Measurements from ENCODE around the gene SPOCK2.
A peak's percentile ranks its signal among the peaks of the same experiment; 100 is the strongest.
"Not testable (repeated sequence)": the region's sequence is repeated elsewhere in the genome, so short reads cannot be mapped to it uniquely, and the experiment has no call there.

The SPOCK2 gene

GRCh38 chr10:72087969-72088888 lies at the start of gene SPOCK2:
SPOCK2 (minus strand) TSS chr10:72088551; CDS start chr10:72088328, 223 bp downstream.
- DNase-seq: no peak

DNA sequence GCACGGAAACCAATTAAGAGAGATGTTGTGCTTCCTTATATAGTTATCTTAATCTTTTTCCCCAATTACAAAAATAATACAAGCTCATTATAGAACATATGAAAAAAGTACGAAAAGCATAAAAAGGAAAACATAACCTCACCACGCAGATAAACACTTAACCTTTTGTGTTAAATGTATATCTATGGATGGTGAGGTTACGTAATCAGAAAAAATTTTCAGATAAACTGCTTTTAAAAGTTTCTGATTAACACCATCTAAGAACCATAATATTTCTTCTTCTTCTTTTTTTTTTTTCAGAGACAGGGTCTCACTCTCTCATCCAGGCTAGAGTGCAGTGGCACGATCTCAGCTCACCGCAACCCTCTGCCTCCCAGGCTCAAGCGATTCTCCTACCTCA lies 49.2 kb upstream of the SPOCK2 start:
- no peak for DNase-seq

DNA sequence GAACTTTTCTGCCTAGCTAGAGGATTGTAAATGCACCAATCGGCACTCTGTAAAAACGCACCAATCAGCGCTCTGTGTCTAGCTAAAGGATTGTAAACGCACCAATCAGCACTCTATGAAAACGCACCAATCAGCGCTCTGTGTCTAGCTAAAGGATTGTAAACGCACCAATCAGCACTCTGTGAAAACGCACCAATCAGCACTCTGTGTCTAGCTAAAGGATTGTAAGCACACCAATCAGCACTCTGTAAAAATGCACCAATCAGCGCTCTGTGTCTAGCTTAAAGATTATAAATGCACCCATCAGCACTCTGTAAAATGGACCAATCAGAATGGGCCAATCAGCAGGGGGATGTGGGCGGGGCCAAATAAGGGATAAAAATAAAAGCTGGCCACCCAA lies 47.9 kb upstream of the SPOCK2 start:
- DNase-seq: not testable (repeated sequence)

DNA sequence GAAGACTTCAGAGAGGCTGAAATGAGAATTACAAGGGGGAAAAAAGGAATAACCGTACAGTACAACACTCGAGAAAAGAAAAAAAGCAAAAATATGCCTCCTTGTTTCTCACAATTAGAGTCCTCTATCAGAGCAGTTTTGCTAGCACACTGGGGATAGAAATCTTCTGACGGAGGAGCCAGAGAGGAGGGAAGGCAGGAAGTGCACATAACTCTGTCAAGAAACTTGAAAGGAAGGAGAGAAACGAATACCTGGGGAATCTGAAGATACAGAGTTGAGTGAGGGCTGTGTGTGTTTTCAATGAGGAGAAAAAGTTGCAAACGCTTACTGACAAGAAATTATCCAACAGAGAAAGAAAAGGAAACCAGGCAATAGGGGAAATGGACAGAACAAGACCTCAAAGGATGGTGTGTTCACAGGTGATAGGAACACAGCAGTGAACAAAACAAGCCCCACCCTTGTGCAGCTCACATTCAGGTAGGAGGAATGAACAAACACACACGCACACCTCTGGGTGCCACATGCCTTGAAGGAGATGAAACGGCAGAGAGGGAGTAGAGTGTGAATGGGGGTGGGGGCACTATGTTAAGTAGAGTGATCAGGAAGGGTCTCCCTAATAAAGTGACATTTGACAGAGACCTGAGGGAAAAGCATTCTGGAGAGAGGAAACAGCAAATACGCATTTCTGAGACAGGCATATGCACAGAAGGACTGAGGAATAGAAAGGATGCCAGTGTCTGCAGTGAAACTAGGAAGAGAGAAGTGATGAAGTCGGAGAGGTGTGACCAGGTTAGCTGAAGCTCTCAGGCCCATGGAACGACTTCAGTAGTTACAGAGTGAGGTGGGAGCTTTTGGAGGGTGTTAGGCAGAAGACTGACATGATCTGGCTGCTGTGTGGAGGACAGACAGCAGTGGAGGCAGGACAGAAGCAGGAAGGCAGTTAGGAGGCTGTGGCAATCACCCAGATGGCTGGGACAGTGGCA lies 46.7 kb upstream of the SPOCK2 start:
- no peak for DNase-seq

DNA sequence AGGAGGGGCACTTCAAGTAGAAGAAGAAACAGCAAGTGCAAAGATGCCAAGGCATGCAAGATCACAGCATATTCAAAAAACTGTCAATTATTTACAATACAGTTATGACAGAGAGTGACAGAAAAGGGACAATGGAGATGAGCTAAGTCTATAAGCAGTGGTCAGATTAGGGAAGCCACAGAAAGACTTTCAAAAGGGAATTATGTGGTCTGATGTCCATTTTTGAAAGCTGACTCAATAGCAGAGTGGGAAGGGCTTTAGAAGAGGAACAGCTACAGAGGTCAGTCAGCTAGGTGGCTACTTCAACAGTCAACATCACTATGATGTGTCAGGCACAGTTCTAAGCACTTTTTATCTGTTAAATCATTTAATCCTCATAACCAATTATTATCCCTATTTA lies 45.2 kb upstream of the SPOCK2 start:
- DNase-seq: peak; percentile 86

GRCh38 chr10:72132854-72133253 lies 44.5 kb upstream of the SPOCK2 start:
- no peak for DNase-seq

DNA sequence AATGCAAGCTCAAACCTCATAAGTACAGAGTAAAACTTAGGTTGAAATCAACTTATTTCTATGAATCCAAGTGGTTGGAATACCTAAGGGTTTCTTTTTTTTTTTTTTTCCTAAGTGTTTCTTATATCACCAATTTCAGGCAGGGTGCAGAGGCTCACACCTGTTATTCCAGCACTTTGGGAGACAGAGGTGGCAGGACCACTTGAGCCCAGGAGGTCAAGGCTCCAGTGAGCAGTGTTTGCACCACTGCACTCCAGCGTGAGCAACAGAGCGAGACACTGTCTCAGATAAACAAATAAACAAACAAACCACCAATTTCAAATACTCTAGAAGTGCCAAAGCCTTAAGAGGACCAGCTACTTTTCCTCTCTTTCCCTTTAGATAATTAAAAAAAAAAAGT lies 39.2 kb upstream of the SPOCK2 start:
- DNase-seq: no peak

GRCh38 chr10:72126872-72127232 lies 38.5 kb upstream of the SPOCK2 start:
- DNase-seq: no peak

GRCh38 chr10:72126184-72126871 lies 38.0 kb upstream of the SPOCK2 start:
- DNase-seq: peak; percentile 74

GRCh38 chr10:72124989-72125388 lies 36.6 kb upstream of the SPOCK2 start:
- no peak for DNase-seq

DNA sequence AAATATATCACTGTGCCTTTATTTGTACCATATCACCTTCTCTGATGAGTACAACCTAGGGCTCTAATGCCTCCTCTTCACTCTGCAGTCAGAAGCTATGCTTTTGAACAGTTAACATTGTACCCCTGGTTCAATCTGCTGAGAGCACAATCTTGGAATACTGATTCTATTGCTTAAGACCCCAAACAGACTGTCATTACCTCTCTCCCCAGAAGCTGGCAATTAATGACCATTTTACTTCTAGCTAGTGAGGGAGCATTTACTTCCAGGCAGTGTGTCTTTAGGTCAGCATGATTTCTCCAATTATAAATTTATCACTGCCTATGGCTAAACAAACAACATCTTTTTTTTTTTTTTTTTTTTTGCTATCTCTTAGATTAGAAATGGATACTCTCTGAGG lies 36.0 kb upstream of the SPOCK2 start:
- DNase-seq: no peak

DNA sequence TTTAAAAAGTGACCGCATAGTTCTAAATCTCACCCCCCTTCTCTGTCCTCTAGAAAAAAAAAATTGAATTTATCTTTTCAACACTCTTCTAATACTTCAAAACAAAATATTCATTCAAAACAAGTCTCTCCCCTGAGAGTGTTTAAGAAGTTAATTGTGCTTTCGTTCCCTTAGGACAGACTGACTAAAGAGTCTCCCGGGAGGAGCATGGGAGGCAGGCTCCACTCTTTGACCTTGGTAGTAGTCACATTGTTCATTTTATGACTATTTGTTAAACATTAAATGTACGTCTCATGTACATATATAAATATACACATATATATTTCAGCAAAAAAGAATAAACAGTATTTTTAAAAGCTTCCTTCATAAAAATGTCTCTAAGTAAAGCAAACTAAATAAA lies 35.3 kb upstream of the SPOCK2 start:
- DNase-seq: no peak

DNA sequence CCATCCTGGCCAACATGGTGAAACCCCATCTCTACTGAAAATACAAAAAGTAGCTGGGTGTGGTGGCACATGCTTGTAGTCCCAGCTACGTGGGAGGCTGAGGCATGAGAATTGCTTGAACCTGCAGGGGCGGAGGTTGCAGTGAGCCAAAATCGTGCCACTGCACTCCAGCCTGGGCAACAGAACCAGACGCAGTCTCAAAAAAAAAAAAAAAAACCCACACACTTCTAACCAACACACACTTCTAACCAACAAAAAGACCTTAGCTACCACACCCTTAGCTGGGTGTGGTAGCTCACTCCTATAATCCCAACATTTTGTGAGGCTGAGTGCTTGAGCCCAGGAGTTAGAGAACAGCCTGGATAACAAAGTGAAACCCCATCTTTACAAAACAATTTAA lies 33.9 kb upstream of the SPOCK2 start:
- DNase-seq: no peak

- no peak for DNase-seq
Measured at GRCh38 chr10:72121389-72121788, 33.0 kb upstream of the SPOCK2 start.

- DNase-seq: no peak
Measured at GRCh38 chr10:72116372-72116771, 28.0 kb upstream of the SPOCK2 start.

GRCh38 chr10:72114706-72115450 lies 26.5 kb upstream of the SPOCK2 start:
- no peak for DNase-seq

GRCh38 chr10:72110673-72111401 lies 22.5 kb upstream of the SPOCK2 start:
- no peak for DNase-seq

DNA sequence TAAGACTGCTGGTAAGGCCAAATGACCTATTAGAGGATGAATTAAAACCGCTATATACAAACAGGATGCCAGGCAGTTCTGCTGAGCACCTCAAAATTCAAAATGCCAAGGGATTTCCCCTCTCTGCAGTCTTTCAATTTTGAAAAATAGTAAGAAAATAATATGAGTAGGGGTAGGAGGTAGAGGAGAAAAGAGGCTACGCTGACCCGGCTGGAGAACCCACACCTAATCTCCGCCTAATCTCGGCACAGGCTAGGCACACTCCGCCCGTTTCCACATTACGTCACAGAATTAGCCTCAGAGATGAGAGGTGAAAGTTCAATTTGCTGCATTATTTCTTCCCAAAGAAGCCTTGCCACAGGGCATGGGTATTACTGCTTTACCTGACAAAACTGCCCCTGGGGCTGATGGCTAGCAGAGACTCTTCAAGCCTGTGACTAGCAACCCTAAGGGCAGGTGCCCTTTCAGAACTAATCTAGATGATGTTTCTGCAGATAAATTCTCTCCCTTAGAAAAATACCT lies 21.3 kb upstream of the SPOCK2 start:
- no peak for DNase-seq

- DNase-seq: peak; percentile 19
Measured at GRCh38 chr10:72108830-72109635, 20.7 kb upstream of the SPOCK2 start.

DNA sequence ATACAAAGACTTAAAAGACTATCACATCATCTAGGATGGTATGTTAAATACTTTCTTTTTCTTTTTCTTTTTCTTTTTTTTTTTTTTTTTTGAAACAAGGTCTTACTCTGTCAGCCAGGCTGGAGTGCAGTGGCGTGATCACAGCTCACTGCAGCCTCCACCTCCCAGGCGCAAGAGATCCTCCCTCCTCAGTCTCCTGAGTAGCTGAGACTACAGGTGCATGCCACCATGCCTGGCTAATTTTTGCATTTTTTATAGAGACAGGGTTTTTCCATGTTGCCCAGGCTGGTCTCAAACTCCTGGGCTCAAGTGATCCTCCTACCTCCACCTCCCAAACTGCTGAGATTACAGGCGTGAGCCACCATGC lies 19.6 kb upstream of the SPOCK2 start:
- not testable (repeated sequence) for DNase-seq

All from OCI-M1 (cell line).